Posterior cingulate gyrus (tissue), 11 donors: ENCODE measurements around the gene ISOC1.

ENCODE experiments used
- DNase-seq, 10 donors: peaks; one replicate each; pipeline versions ENCODE4 v3.0.0 to v3.0.0-alpha.2; 2020 to 2021; ENCODE audit warnings: mixed read lengths in 3 of 10
- intact Hi-C: fragments of 100-400 bp; cut with DNase I; formaldehyde crosslinking; loops from one replicate; pipeline ENCODE4 v1.15.1; 2023

ISOC1 gene

DNA sequence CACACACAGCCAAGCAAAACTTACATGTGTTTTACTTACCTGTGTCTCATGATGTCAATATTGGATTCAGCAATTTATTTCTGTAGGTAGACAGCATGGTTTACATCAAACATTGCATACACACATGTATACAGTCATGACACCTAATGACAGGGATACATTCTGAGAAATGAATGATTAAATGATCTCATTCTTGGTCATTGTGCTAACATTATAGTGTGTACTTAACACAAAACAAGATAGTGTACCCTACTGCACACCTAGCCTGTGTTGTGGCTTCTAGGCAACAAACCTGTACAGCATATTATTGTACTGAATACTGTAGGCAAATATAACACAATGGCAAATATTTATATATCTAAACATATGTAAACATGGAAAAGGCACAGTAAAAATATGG is 28.0 kb downstream of the ISOC1 start:
- intact Hi-C loops, result no loop called here
- DNase-seq, result no peak

DNA sequence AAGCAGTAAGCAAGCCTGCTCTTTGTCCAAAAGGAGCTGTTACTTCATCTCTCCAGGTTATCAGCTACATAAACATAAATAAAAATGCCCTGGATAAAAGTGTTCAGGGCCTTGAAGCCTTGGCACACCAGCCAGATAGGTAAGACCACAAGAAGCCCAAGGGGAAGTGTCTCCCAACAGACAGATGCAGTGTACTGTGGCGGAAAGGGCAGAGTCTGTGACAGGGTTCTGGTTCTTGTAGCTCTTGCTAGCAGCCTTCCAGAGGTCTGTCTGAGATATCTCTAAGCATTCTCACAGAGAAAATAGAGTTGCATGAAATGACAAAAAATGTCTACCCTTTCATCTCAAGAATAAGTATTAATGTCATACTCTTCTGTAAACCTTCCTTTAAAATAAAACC is 30.1 kb downstream of the ISOC1 start:
- intact Hi-C loops, result no loop called here
- no peak for DNase-seq

- DNase-seq, result no peak
- intact Hi-C loops, result no loop called here
Measured at GRCh38 chr5:129125819-129126218, 31.3 kb downstream of the ISOC1 start.

GRCh38 chr5:129133553-129133952 is 39.0 kb downstream of the ISOC1 start:
- intact Hi-C loops, result no loop called here
- no peak for DNase-seq

DNA sequence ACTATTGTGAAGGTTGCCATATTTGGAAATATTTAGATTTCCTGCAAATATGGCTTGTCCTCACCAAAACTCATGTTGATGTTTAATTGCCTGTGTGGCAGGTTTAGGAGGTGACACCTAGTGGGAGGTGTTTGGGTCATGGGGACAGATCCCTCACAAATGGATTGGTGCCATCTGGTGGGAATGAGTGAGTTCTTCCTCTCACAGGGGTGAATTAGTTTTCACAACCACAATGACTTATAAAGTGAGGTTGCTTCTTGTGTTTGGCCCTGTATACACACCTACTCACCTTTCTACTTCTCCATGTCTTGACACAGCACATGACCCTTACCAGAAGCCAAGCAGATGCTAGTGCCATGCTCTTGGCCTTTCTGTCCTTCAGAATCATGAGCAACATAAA is 41.1 kb downstream of the ISOC1 start:
- DNase-seq, result no peak
- intact Hi-C loops, result no loop called here

DNA sequence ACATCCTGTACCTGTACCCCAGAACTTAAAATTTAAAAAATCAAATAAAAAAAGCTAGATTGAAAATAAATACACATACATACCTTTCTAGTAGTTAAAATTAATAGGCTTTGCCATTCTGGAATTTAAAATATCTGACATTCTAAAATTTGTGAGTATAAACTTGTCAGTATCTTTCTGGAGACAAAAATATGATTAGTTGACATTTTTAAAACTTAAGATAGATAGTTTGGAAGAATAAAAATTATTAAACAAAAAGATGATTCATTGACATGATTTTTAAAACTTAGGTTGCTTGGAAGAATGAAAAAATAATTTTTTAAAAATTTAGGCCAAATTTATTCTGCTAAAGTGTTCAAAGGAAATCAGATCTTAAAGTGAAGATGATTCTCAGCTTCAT is 43.1 kb downstream of the ISOC1 start:
- intact Hi-C loops, result no loop called here
- DNase-seq, result no peak

- no peak for DNase-seq
- intact Hi-C loops, result no loop called here
Measured at GRCh38 chr5:129141078-129141477, 46.5 kb downstream of the ISOC1 start.

GRCh38 chr5:129141696-129142095 is 47.1 kb downstream of the ISOC1 start:
- DNase-seq, result no peak
- intact Hi-C loops, result no loop called here

GRCh38 chr5:129155876-129156275 is 61.3 kb downstream of the ISOC1 start:
- DNase-seq, result no peak
- intact Hi-C loops, result no loop called here

GRCh38 chr5:129161830-129162229 is 67.3 kb downstream of the ISOC1 start:
- no peak for DNase-seq
- intact Hi-C loops, result no loop called here
